H9 (cell line): ENCODE results near the gene CD79A. TPM values are rescaled to one million over a fixed set of nuclear protein-coding genes. Genes with fewer than 3 reads are reported as not detected.

Experiments used
- DNase-seq: peaks from one replicate; pipeline ENCODE4 v3.0.0-alpha.2; 2017
- H2AFZ ChIP-seq: one replicate; pipeline ENCODE4 v1.6.1; 2013; ENCODE audit warnings: mild to moderate bottlenecking, low read length, control low read depth, moderate library complexity
- H2AK5ac ChIP-seq: 2 replicates; pipeline ENCODE4 v1.6.1; 2013; ENCODE audit warnings: low read length, control low read depth, mixed read lengths; ENCODE audit not compliant: insufficient read length
- H2BK120ac ChIP-seq: one replicate; pipeline ENCODE4 v1.6.1; 2013; ENCODE audit warnings: low read depth, mild to moderate bottlenecking, low read length, control low read depth, inconsistent platforms; ENCODE audit not compliant: poor library complexity, severe bottlenecking
- H2BK12ac ChIP-seq: 2 replicates; pipeline ENCODE4 v1.6.1; 2013; ENCODE audit warnings: low read length, control low read depth, mixed read lengths, low read depth; ENCODE audit not compliant: insufficient read length
- H2BK15ac ChIP-seq: 2 replicates; pipeline ENCODE4 v1.6.1; 2013; ENCODE audit warnings: low read depth, low read length, control low read depth
- H2BK20ac ChIP-seq: one replicate; pipeline ENCODE4 v1.6.1; 2013; ENCODE audit warnings: low read depth, mild to moderate bottlenecking, low read length, control low read depth, inconsistent platforms; ENCODE audit not compliant: poor library complexity, severe bottlenecking
- H2BK5ac ChIP-seq: 2 replicates; pipeline ENCODE4 v1.6.1; 2013; ENCODE audit warnings: low read length, control low read depth, mixed read lengths; ENCODE audit not compliant: insufficient read length
- H3K14ac ChIP-seq: 2 replicates; pipeline ENCODE4 v1.6.1; 2013; ENCODE audit warnings: low read length, control low read depth; ENCODE audit not compliant: insufficient read depth
- H3K18ac ChIP-seq: 2 replicates; pipeline ENCODE4 v1.6.1; 2013; ENCODE audit warnings: low read depth, mild to moderate bottlenecking, mixed read lengths, low read length, control low read depth; ENCODE audit not compliant: insufficient read length
- H3K23ac ChIP-seq: 2 replicates; pipeline ENCODE4 v1.6.1; 2013; ENCODE audit warnings: low read length, control low read depth, mixed read lengths, low read depth; ENCODE audit not compliant: insufficient read length
- H3K23me2 ChIP-seq: 2 replicates; pipeline ENCODE4 v1.6.1; 2013; ENCODE audit warnings: low read depth, mild to moderate bottlenecking, mixed read lengths, low read length, control low read depth; ENCODE audit not compliant: insufficient read length, poor library complexity, severe bottlenecking
- H3K27ac ChIP-seq: 2 replicates; pipeline ENCODE4 v1.5.1; 2013; ENCODE audit warnings: low read length, control low read depth, mixed read lengths, low read depth; ENCODE audit not compliant: insufficient read length
- H3K27me3 ChIP-seq: 2 replicates; pipeline ENCODE4 v1.6.1; 2013; ENCODE audit warnings: low read length, control low read depth, inconsistent platforms; ENCODE audit not compliant: insufficient read depth
- H3K4ac ChIP-seq: 2 replicates; pipeline ENCODE4 v1.6.1; 2013; ENCODE audit warnings: low read depth, mild to moderate bottlenecking, control low read depth, inconsistent platforms, low read length, moderate library complexity
- H3K4me1 ChIP-seq: 2 replicates; pipeline ENCODE4 v1.6.1; 2013; ENCODE audit warnings: low read length, control low read depth, inconsistent platforms; ENCODE audit not compliant: insufficient read depth
- H3K4me2 ChIP-seq: 2 replicates; pipeline ENCODE4 v1.6.1; 2013; ENCODE audit warnings: low read length, control low read depth, mixed read lengths; ENCODE audit not compliant: insufficient read length, insufficient read depth
- H3K56ac ChIP-seq: 2 replicates; pipeline ENCODE4 v1.6.1; 2013; ENCODE audit warnings: low read depth, mild to moderate bottlenecking, mixed read lengths, low read length, control low read depth; ENCODE audit not compliant: insufficient read length
- H3K79me1 ChIP-seq: 2 replicates; pipeline ENCODE4 v1.6.1; 2013; ENCODE audit warnings: low read depth, mild to moderate bottlenecking, moderate library complexity, low read length, control low read depth, inconsistent platforms; ENCODE audit not compliant: insufficient read depth, poor library complexity, severe bottlenecking
- H3K79me2 ChIP-seq: 2 replicates; pipeline ENCODE4 v1.6.1; 2013; ENCODE audit warnings: low read length, control low read depth, inconsistent platforms; ENCODE audit not compliant: insufficient read depth
- H3K9ac ChIP-seq: 2 replicates; pipeline ENCODE4 v1.6.1; 2013; ENCODE audit warnings: low read length, control low read depth, mixed read lengths; ENCODE audit not compliant: insufficient read length; ENCODE audit errors: extremely low read depth
- H3K9me3 ChIP-seq: one replicate; pipeline ENCODE4 v1.6.1; 2013; ENCODE audit warnings: low read depth, low read length, inconsistent platforms; ENCODE audit not compliant: control insufficient read depth
- H3T11ph ChIP-seq: one replicate; pipeline ENCODE4 v1.6.1; 2013; ENCODE audit warnings: mild to moderate bottlenecking, low read length, control low read depth, inconsistent platforms
- H4K20me1 ChIP-seq: one replicate; pipeline ENCODE4 v1.6.1; 2013; ENCODE audit not compliant: control insufficient read depth, insufficient read length, insufficient read depth
- H4K5ac ChIP-seq: 2 replicates; pipeline ENCODE4 v1.6.1; 2013; ENCODE audit warnings: low read depth, mild to moderate bottlenecking, mixed read lengths, low read length, control low read depth; ENCODE audit not compliant: insufficient read length
- H4K8ac ChIP-seq: replicated peaks from 2 replicates; pipeline ENCODE4 v1.6.1; 2013; ENCODE audit warnings: low read length, control low read depth, mixed read lengths, low read depth; ENCODE audit not compliant: insufficient read length
- H4K91ac ChIP-seq: 2 replicates; pipeline ENCODE4 v1.6.1; 2013; ENCODE audit warnings: low read depth, mild to moderate bottlenecking, moderate library complexity, mixed read lengths, low read length, control low read depth; ENCODE audit not compliant: insufficient read length
- H3K27ac Mint-ChIP-seq, 3 experiments: 2 replicates in 2 of 3; 3 replicates in 1 of 3; pipeline ENCODE4 v1.8.0; 2020 to 2021; ENCODE audit warnings: mixed read lengths in 3 of 3, mild to moderate bottlenecking in 1 of 3, moderate library complexity in 1 of 3
- H3K27me3 Mint-ChIP-seq: 2 replicates; pipeline ENCODE4 v1.8.0; 2021; ENCODE audit warnings: low read depth, mild to moderate bottlenecking, moderate library complexity, mixed read lengths
- H3K36me3 Mint-ChIP-seq, 3 experiments: 2 replicates in 2 of 3; 3 replicates in 1 of 3; pipeline ENCODE4 v1.8.0; 2020 to 2021; ENCODE audit warnings: low read depth in 3 of 3, mixed read lengths in 3 of 3; ENCODE audit not compliant: insufficient read depth in 1 of 3
- H3K4me1 Mint-ChIP-seq, 2 experiments: 2 replicates each; pipeline ENCODE4 v1.8.0; 2020; ENCODE audit warnings: mixed read lengths in 2 of 2
- H3K4me3 Mint-ChIP-seq, 2 experiments: 2 replicates in 1 of 2; 3 replicates in 1 of 2; pipeline ENCODE4 v1.8.0; 2020 to 2021; ENCODE audit warnings: mild to moderate bottlenecking in 2 of 2, mixed read lengths in 2 of 2, moderate library complexity in 1 of 2
- H3K9me3 Mint-ChIP-seq, 2 experiments: 2 replicates in 1 of 2; 3 replicates in 1 of 2; pipeline ENCODE4 v1.8.0; 2020; ENCODE audit warnings: mild to moderate bottlenecking in 2 of 2, mixed read lengths in 2 of 2, moderate library complexity in 1 of 2
- CTCF ChIP-seq: fragments of 200-600 bp; sonication (generic); conservative IDR thresholded peaks from 3 replicates; pipeline ENCODE4 v1.8.0; 2021; ENCODE audit warnings: antibody characterized with exemption, mild to moderate bottlenecking
- WGBS: extraction: QIAGEN DNeasy Blood & Tissue Kit; methylation state at CpG from one replicate; pipeline ENCODE4 v1.1.7; 2013; ENCODE audit warnings: missing lambda C conversion rate, low lambda C conversion rate, mixed read lengths; ENCODE audit not compliant: insufficient read length; ENCODE audit errors: extremely low coverage; 5-methylcytosine and 5-hydroxymethylcytosine counted together
- total RNA-seq: library from RNA; stranded (reverse); gene quantifications from 2 replicates; pipeline ENCODE4 v1.2.1, GENCODE V29; 2021

CD79A gene
- total RNA-seq, 1 experiment from 2014 or later: 0.22 TPM

DNA sequence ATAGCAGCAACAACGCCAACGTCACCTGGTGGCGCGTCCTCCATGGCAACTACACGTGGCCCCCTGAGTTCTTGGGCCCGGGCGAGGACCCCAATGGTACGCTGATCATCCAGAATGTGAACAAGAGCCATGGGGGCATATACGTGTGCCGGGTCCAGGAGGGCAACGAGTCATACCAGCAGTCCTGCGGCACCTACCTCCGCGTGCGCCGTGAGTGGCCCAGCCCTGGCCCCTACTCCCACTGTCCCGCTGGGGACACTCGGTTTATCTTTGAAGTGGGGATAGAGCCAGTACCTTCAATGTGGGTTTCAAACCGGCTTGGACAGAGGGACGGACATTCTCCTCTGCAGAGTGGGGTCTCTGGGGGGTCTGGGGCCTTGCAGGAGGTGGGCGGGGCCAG is 2.0 kb downstream of the CD79A start:
- Histone ChIP-seq H2BK15ac (no peak overlapping the region), H4K5ac (no peak overlapping the region), H3K27me3 (no peaks in the 10 kb centered on the region; the same call in 1 of the 2 replicates), H3K9me3 (no peaks in the 10 kb centered on the region), H2BK12ac (no peak overlapping the region), H3K4me2 (no peak overlapping the region), H3K18ac (no peak overlapping the region), H2AFZ (no peak overlapping the region), H3K56ac (no peak overlapping the region), H2BK120ac (no peak overlapping the region), H3K27ac (no peak overlapping the region), H2BK5ac (no peak overlapping the region), H2AK5ac (no peak overlapping the region), H3K14ac (no peak overlapping the region), H4K91ac (no peak overlapping the region), H4K20me1 (no peaks in the 10 kb centered on the region), H3K23ac (no peak overlapping the region), H3T11ph (no peak overlapping the region), H2BK20ac (no peak overlapping the region), H3K79me1 (no peaks in the 10 kb centered on the region), H4K8ac (no peak overlapping the region), H3K23me2 (peaks cover 15% of the 10 kb centered on the region), H3K79me2 (no peaks in the 10 kb centered on the region), H3K4ac (no peak overlapping the region), H3K4me1 (no peaks in the 10 kb centered on the region), H3K9ac (no peak overlapping the region)
- no peak for TF ChIP-seq CTCF
- H3K36me3 Mint-ChIP-seq: no peaks in the 10 kb centered on the region; a peak in 1 of 7 replicates
- no peak overlapping the region for H3K27ac Mint-ChIP-seq
- no peak overlapping the region for H3K4me3 Mint-ChIP-seq
- peaks cover 6 to 26% of the 10 kb centered on the region in 2 experiments for H3K4me1 Mint-ChIP-seq
- H3K9me3 Mint-ChIP-seq: no peaks in the 10 kb centered on the region
- WGBS: no CpG with 5 or more reads among the region's 21 CpGs
- H3K27me3 Mint-ChIP-seq: peaks cover 52% of the 10 kb centered on the region
- no peak for DNase-seq
